Lower lobe of right lung (tissue), 2 donors: ENCODE data around the gene PDC. TPM values are rescaled to one million over a fixed set of nuclear protein-coding genes. Genes with fewer than 3 reads are reported as not detected.
A peak's percentile ranks its signal among the peaks of the same experiment; 100 is the strongest.

Experiments
- ATAC-seq, 2 donors: fragments of 200-7000 bp; cut with Tn5 transposase; one replicate each; pipeline ENCODE4 v1.9.1; 2020 to 2022; ENCODE audit warnings: mild to moderate bottlenecking in 2 of 2, moderate library complexity in 2 of 2
- DNase-seq: peaks from one replicate; pipeline ENCODE4 v3.0.0-alpha.2; 2020
- H3K27ac ChIP-seq: fragments of 200-600 bp; one replicate; pipeline ENCODE4 v1.8.0; 2022
- H3K27me3 ChIP-seq: fragments of 200-600 bp; one replicate; pipeline ENCODE4 v1.8.0; 2022; ENCODE audit warnings: low read depth
- H3K36me3 ChIP-seq: fragments of 200-600 bp; one replicate; pipeline ENCODE4 v1.8.0; 2022; ENCODE audit warnings: mild to moderate bottlenecking
- H3K4me1 ChIP-seq: fragments of 200-600 bp; one replicate; pipeline ENCODE4 v1.8.0; 2022
- H3K4me3 ChIP-seq: fragments of 200-600 bp; one replicate; pipeline ENCODE4 v1.8.0; 2022; ENCODE audit warnings: mild to moderate bottlenecking
- H3K9me3 ChIP-seq: fragments of 200-600 bp; one replicate; pipeline ENCODE4 v1.8.0; 2022
- CTCF ChIP-seq: fragments of 200-600 bp; IDR thresholded peaks from one replicate; pipeline ENCODE4 v1.8.0; 2022; ENCODE audit warnings: antibody characterized with exemption, mild to moderate bottlenecking
- intact Hi-C: fragments of 100-400 bp; cut with DNase I; formaldehyde crosslinking; loops from one replicate; pipeline ENCODE4 v1.11.0; 2022
- total RNA-seq: library from RNA; stranded (reverse); fragmentation: NEBNext Ultra II Directional; extraction: Animal tissue kit (Norgen Biotek cat#: 25700); gene quantifications from one replicate; pipeline ENCODE4 v1.2.1, GENCODE V29; 2021
- donor health status: DM: no; HTN: yes; CAD: no; lungs with severe emphysema.

PDC gene
- total RNA-seq, 1 donor from 2014 or later: not detected

GRCh38 chr1:186498695-186499389 is 37.9 kb upstream of the PDC start:
- Histone ChIP-seq H3K9me3 (no peaks in the 10 kb centered on the region), H3K4me1 (no peaks in the 10 kb centered on the region), H3K27me3 (no peaks in the 10 kb centered on the region), H3K36me3 (no peaks in the 10 kb centered on the region), H3K4me3 (no peak overlapping the region), H3K27ac (peak overlapping the region; percentile 18)
- DNase-seq (no peak), ATAC-seq (peak in 1 of 2 donors; percentile 63)
- TF ChIP-seq CTCF: no peak
- intact Hi-C loops: no loop called here

GRCh38 chr1:186498071-186498470 is 37.2 kb upstream of the PDC start:
- Histone ChIP-seq H3K4me3 (no peak overlapping the region), H3K27me3 (no peaks in the 10 kb centered on the region), H3K36me3 (no peaks in the 10 kb centered on the region), H3K9me3 (no peaks in the 10 kb centered on the region), H3K27ac (no peak overlapping the region), H3K4me1 (no peaks in the 10 kb centered on the region)
- DNase-seq: no peak
- intact Hi-C loops: no loop called here
- TF ChIP-seq CTCF: no peak
- peak in 1 of 2 donors; percentile 66 for ATAC-seq

- intact Hi-C loops: no loop called here
- Histone ChIP-seq H3K27me3 (no peaks in the 10 kb centered on the region), H3K36me3 (no peaks in the 10 kb centered on the region), H3K4me3 (no peak overlapping the region), H3K9me3 (no peaks in the 10 kb centered on the region), H3K4me1 (no peaks in the 10 kb centered on the region), H3K27ac (no peak overlapping the region)
- no peak for TF ChIP-seq CTCF
- DNase-seq (no peak), ATAC-seq (no peak)
These were observed 36.7 kb upstream of the PDC start for GRCh38 chr1:186497651-186498050.

GRCh38 chr1:186496171-186496851 is 35.4 kb upstream of the PDC start:
- no peak for TF ChIP-seq CTCF
- Histone ChIP-seq H3K36me3 (no peaks in the 10 kb centered on the region), H3K27ac (no peak overlapping the region), H3K4me3 (no peak overlapping the region), H3K9me3 (no peaks in the 10 kb centered on the region), H3K27me3 (no peaks in the 10 kb centered on the region), H3K4me1 (no peaks in the 10 kb centered on the region)
- DNase-seq: no peak
- no peak for ATAC-seq
- intact Hi-C loops: no loop called here

GRCh38 chr1:186494832-186495271 is 33.9 kb upstream of the PDC start:
- Histone ChIP-seq H3K4me3 (no peak overlapping the region), H3K9me3 (no peaks in the 10 kb centered on the region), H3K4me1 (no peaks in the 10 kb centered on the region), H3K36me3 (no peaks in the 10 kb centered on the region), H3K27me3 (no peaks in the 10 kb centered on the region), H3K27ac (peak overlapping the region; percentile 37)
- no peak for TF ChIP-seq CTCF
- peak; percentile 45 to 58 for ATAC-seq
- DNase-seq: no peak
- intact Hi-C loops: no loop called here
